GM18861 (cell line): ENCODE data around the gene TSPAN17.

Source experiments
- ATAC-seq: cut with Tn5 transposase; IDR thresholded peaks from one replicate; pipeline ENCODE4 v1.9.1; 2021; ENCODE audit not compliant: unreplicated experiment

Gene TSPAN17

GRCh38 chr5:176658817-176659511 is 11.7 kb downstream of the TSPAN17 start:
- no peak for ATAC-seq

- no peak for ATAC-seq
Observed at GRCh38 chr5:176659512-176659839, 12.2 kb downstream of the TSPAN17 start.

GRCh38 chr5:176659860-176660461 is 12.7 kb downstream of the TSPAN17 start:
- ATAC-seq, result no peak

- no peak for ATAC-seq
Observed at GRCh38 chr5:176660530-176660859, 13.2 kb downstream of the TSPAN17 start.

- no peak for ATAC-seq
Observed at GRCh38 chr5:176660860-176661641, 13.8 kb downstream of the TSPAN17 start.

GRCh38 chr5:176661676-176662075 is 14.4 kb downstream of the TSPAN17 start:
- no peak for ATAC-seq

- no peak for ATAC-seq
Observed at GRCh38 chr5:176662371-176663333, 15.4 kb downstream of the TSPAN17 start.

- ATAC-seq, result no peak
Observed at GRCh38 chr5:176663566-176663965, 16.3 kb downstream of the TSPAN17 start.

GRCh38 chr5:176664479-176664878 is 17.2 kb downstream of the TSPAN17 start:
- ATAC-seq, result no peak

- ATAC-seq, result no peak
Observed at GRCh38 chr5:176664886-176665285, 17.6 kb downstream of the TSPAN17 start.

GRCh38 chr5:176665517-176665916 is 18.2 kb downstream of the TSPAN17 start:
- no peak for ATAC-seq

- ATAC-seq, result no peak
Observed at GRCh38 chr5:176667637-176668036, 20.4 kb downstream of the TSPAN17 start.

- no peak for ATAC-seq
Observed at GRCh38 chr5:176670449-176670848, 23.2 kb downstream of the TSPAN17 start.

- no peak for ATAC-seq
Observed at GRCh38 chr5:176671399-176671798, 24.1 kb downstream of the TSPAN17 start.

GRCh38 chr5:176671890-176672747 is 24.8 kb downstream of the TSPAN17 start:
- no peak for ATAC-seq

- ATAC-seq, result no peak
Observed at GRCh38 chr5:176673651-176674583, 26.6 kb downstream of the TSPAN17 start.

GRCh38 chr5:176674799-176675198 is 27.5 kb downstream of the TSPAN17 start:
- ATAC-seq, result no peak

GRCh38 chr5:176675676-176676360 is 28.5 kb downstream of the TSPAN17 start:
- no peak for ATAC-seq
